IMR-90 (cell line): ENCODE results near the gene LSM14B. TPM values are rescaled to one million over a fixed set of nuclear protein-coding genes. Genes with fewer than 3 reads are reported as not detected.

ENCODE experiments used
- ATAC-seq: fragments of 200-7000 bp; cut with Tn5 transposase; 2 replicates; pipeline ENCODE4 v1.9.1; 2020; ENCODE audit warnings: low read depth, mild to moderate bottlenecking, moderate library complexity
- BruUV-seq: library from RNA; stranded (reverse); fragments of 400-500 nt; replicated peaks from 2 replicates; lab custom pipeline; 2021; lab: Mats Ljungman, UMichigan
- CTCF ChIA-PET: fragments of 300-600 bp; formaldehyde crosslinking; extraction: SDS; loops from one replicate; lab custom pipeline; 2021; ENCODE audit warnings: antibody characterized with exemption; lab: Yijun Ruan, JAX
- POLR2A ChIA-PET: fragments of 300-600 bp; sonication (Branson Sonifier 250); formaldehyde crosslinking; loops from one replicate; lab custom pipeline; 2022; ENCODE audit warnings: antibody characterized with exemption; ENCODE audit not compliant: unreplicated experiment; lab: Charles Lee
- DNase-seq: peaks from one replicate; pipeline ENCODE4 v3.0.0; 2013
- H2AFZ ChIP-seq: replicated peaks from 2 replicates; pipeline ENCODE3; 2013; ENCODE audit warnings: low read length, mild to moderate bottlenecking; ENCODE audit not compliant: poor library complexity
- H2AK5ac ChIP-seq: 2 replicates; pipeline ENCODE4 v1.6.1; 2013; ENCODE audit warnings: low read depth, low read length, inconsistent platforms
- H2AK9ac ChIP-seq: replicated peaks from 2 replicates; pipeline ENCODE3; 2013; ENCODE audit warnings: mild to moderate bottlenecking, low read depth, low read length, moderate library complexity; ENCODE audit not compliant: poor library complexity
- H2BK120ac ChIP-seq: 2 replicates; pipeline ENCODE4 v1.6.1; 2013; ENCODE audit warnings: low read depth, low read length, inconsistent platforms
- H2BK15ac ChIP-seq: 3 replicates; pipeline ENCODE4 v1.6.1; 2013; ENCODE audit warnings: low read depth, low read length, inconsistent platforms
- H2BK20ac ChIP-seq: 2 replicates; pipeline ENCODE4 v1.6.1; 2013; ENCODE audit warnings: low read depth, mild to moderate bottlenecking, inconsistent platforms, low read length, moderate library complexity
- H2BK5ac ChIP-seq: 2 replicates; pipeline ENCODE4 v1.6.1; 2013; ENCODE audit warnings: mild to moderate bottlenecking, low read depth, low read length, inconsistent platforms; ENCODE audit not compliant: poor library complexity, severe bottlenecking
- H3K14ac ChIP-seq: replicated peaks from 2 replicates; pipeline ENCODE4 v1.6.1; 2013; ENCODE audit warnings: low read depth, low read length, inconsistent platforms
- H3K18ac ChIP-seq: 2 replicates; pipeline ENCODE4 v1.6.1; 2013; ENCODE audit warnings: low read depth, low read length, control low read depth
- H3K23ac ChIP-seq: 2 replicates; pipeline ENCODE4 v1.6.1; 2013; ENCODE audit warnings: low read depth, low read length, inconsistent platforms
- H3K27ac ChIP-seq: 2 replicates; pipeline ENCODE4 v1.5.1; 2013; ENCODE audit warnings: mild to moderate bottlenecking, control low read depth, low read length; ENCODE audit not compliant: insufficient read depth
- H3K27me3 ChIP-seq: 2 replicates; pipeline ENCODE4 v1.6.1; 2013; ENCODE audit warnings: low read length; ENCODE audit not compliant: control insufficient read depth, insufficient read depth
- H3K36me3 ChIP-seq: 2 replicates; pipeline ENCODE4 v1.6.1; 2013; ENCODE audit warnings: low read length, mixed read lengths; ENCODE audit not compliant: control insufficient read depth, insufficient read depth
- H3K4ac ChIP-seq: 2 replicates; pipeline ENCODE4 v1.6.1; 2013; ENCODE audit warnings: low read depth, low read length, inconsistent platforms
- H3K4me1 ChIP-seq: 2 replicates; pipeline ENCODE4 v1.6.1; 2013; ENCODE audit warnings: low read length, mixed read lengths; ENCODE audit not compliant: control insufficient read depth, insufficient read depth
- H3K4me2 ChIP-seq: 2 replicates; pipeline ENCODE4 v1.6.1; 2013; ENCODE audit warnings: low read depth, mild to moderate bottlenecking, control low read depth, low read length, moderate library complexity
- H3K4me3 ChIP-seq: 2 replicates; pipeline ENCODE4 v1.5.1; 2013; ENCODE audit warnings: low read depth, mild to moderate bottlenecking, control low read depth, low read length, moderate library complexity; ENCODE audit not compliant: insufficient read depth
- H3K56ac ChIP-seq: 2 replicates; pipeline ENCODE4 v1.6.1; 2013; ENCODE audit warnings: low read length, inconsistent platforms; ENCODE audit not compliant: insufficient read depth; ENCODE audit errors: extremely low read depth
- H3K79me1 ChIP-seq, 2 experiments: 2 replicates each; pipeline ENCODE4 v1.6.1; 2013; ENCODE audit warnings: low read length in 2 of 2, inconsistent platforms in 1 of 2, low read depth in 1 of 2
- H3K9ac ChIP-seq: 2 replicates; pipeline ENCODE4 v1.6.1; 2013; ENCODE audit warnings: low read depth, low read length, control low read depth
- H3K9me1 ChIP-seq: 2 replicates; pipeline ENCODE4 v1.6.1; 2013; ENCODE audit warnings: low read length, inconsistent platforms; ENCODE audit not compliant: insufficient read depth
- H3K9me3 ChIP-seq: 2 replicates; pipeline ENCODE4 v1.6.1; 2013; ENCODE audit warnings: low read length; ENCODE audit not compliant: control insufficient read depth, insufficient read depth
- H4K20me1 ChIP-seq: 2 replicates; pipeline ENCODE4 v1.6.1; 2013; ENCODE audit warnings: low read length, inconsistent platforms; ENCODE audit not compliant: insufficient read depth
- H4K5ac ChIP-seq: 2 replicates; pipeline ENCODE4 v1.6.1; 2013; ENCODE audit warnings: mild to moderate bottlenecking, low read depth, low read length, control low read depth
- H4K8ac ChIP-seq, 2 experiments: 2 replicates each; pipeline ENCODE4 v1.6.1; 2013; ENCODE audit warnings: low read depth in 2 of 2, low read length in 2 of 2, control low read depth in 1 of 2, inconsistent platforms in 1 of 2
- H4K91ac ChIP-seq: 2 replicates; pipeline ENCODE4 v1.6.1; 2013; ENCODE audit warnings: low read depth, low read length, inconsistent platforms; ENCODE audit not compliant: insufficient read depth
- BHLHE40 ChIP-seq: fragments of 150-350 bp; IDR thresholded peaks from 2 replicates; pipeline ENCODE4 v1.6.1; 2016; ENCODE audit warnings: mild to moderate bottlenecking, low read depth, low read length
- CEBPB ChIP-seq: IDR thresholded peaks from 2 replicates; pipeline ENCODE4 v1.6.1; 2012; ENCODE audit warnings: low read depth, low read length, improper control_type of control experiment
- ELK1 ChIP-seq: fragments of 150-350 bp; IDR thresholded peaks from 2 replicates; pipeline ENCODE4 v1.6.1; 2016; ENCODE audit warnings: low read depth, mild to moderate bottlenecking, low read length, moderate library complexity, borderline replicate concordance
- RAD21 ChIP-seq: IDR thresholded peaks from 2 replicates; pipeline ENCODE4 v1.6.1; 2012; ENCODE audit warnings: low read length, improper control_type of control experiment
- RCOR1 ChIP-seq: IDR thresholded peaks from 2 replicates; pipeline ENCODE4 v1.6.1; 2012; ENCODE audit warnings: mild to moderate bottlenecking, low read length, improper control_type of control experiment; ENCODE audit not compliant: insufficient replicate concordance
- WGBS, 2 experiments: methylation state at CpG; one replicate each; pipeline versions ENCODE4 v1.1.5 to v1.1.7; 2013; ENCODE audit warnings: missing lambda C conversion rate in 2 of 2; ENCODE audit not compliant: insufficient read length in 1 of 2; ENCODE audit errors: extremely low coverage in 2 of 2; 5-methylcytosine and 5-hydroxymethylcytosine counted together
- dilution Hi-C: fragments of 300-500 bp; cut with HindIII; formaldehyde crosslinking; loops from one replicate; pipeline ENCODE4 v1.14.3; 2018; ENCODE audit warnings: low sequenced_read_pairs; ENCODE audit not compliant: unreplicated experiment
- in situ Hi-C: fragments of 300-500 bp; cut with MboI; formaldehyde crosslinking; loops from 3 replicates; pipeline ENCODE4 v1.14.3; 2019; ENCODE audit warnings: low sequenced_read_pairs, inconsistent platforms, mixed read lengths
- intact Hi-C: fragments of 100-400 bp; cut with micrococcal nuclease; formaldehyde crosslinking; loops from 2 replicates; pipeline ENCODE4 v1.10.0; 2022
- polyA plus RNA-seq, 3 experiments: library from polyadenylated mRNA; depleted of rRNA; stranded (reverse); fragments of >200 nt; gene quantifications; 2 replicates each; pipeline ENCODE4 v1.2.3, GENCODE V29; 2012; ENCODE audit warnings: low replicate concordance in 1 of 3
- total RNA-seq: library from RNA; depleted of rRNA; stranded (reverse); fragments of >200 nt; gene quantifications from 2 replicates; pipeline ENCODE4 v1.2.3, GENCODE V29; 2012

LSM14B gene
- total and polyA plus RNA-seq, 2 of the 4 experiments (the other 2 are of a cell fraction): 23.7 to 41.1 TPM

- Histone ChIP-seq H2AK9ac (no peak overlapping the region), H3K4ac (no peak overlapping the region), H3K79me1 (peaks cover 9 to 57% of the 10 kb centered on the region in 2 experiments), H3K23ac (no peak overlapping the region), H4K91ac (no peak overlapping the region), H4K20me1 (peaks cover 49% of the 10 kb centered on the region), H2AK5ac (no peak overlapping the region), H2BK5ac (no peak overlapping the region), H3K14ac (no peak overlapping the region), H3K9me1 (peaks cover 16% of the 10 kb centered on the region; the same call in 1 of the 2 replicates), H3K18ac (no peak overlapping the region), H3K4me1 (peaks cover 7% of the 10 kb centered on the region), H2BK15ac (no peak overlapping the region), H3K56ac (no peak overlapping the region), H3K9me3 (no peaks in the 10 kb centered on the region), H4K5ac (no peak overlapping the region), H4K8ac (no peak overlapping the region), H3K9ac (no peak overlapping the region), H2AFZ (no peak overlapping the region), H2BK20ac (no peak overlapping the region), H3K27ac (no peak overlapping the region), H3K4me3 (no peak overlapping the region), H2BK120ac (no peak overlapping the region), H3K36me3 (peaks cover 41% of the 10 kb centered on the region), H3K4me2 (no peak overlapping the region), H3K27me3 (no peaks in the 10 kb centered on the region)
- ChIA-PET CTCF (no interaction called here), POLR2A (no interaction called here)
- 100% methylated on average over 3 of the region's 9 CpGs; no CpG with 5 or more reads in 1 of the 2 experiments for WGBS, 2 experiments
- BruUV-seq: no TSS peak
- dilution Hi-C loops (no loop called here), intact Hi-C loops (no loop called here), in situ Hi-C loops (no loop called here)
- ATAC-seq (no peak), DNase-seq (no peak)
- TF ChIP-seq RAD21 (no peak), CEBPB (no peak), ELK1 (no peak), BHLHE40 (no peak), RCOR1 (no peak)
These were observed 38.0 kb downstream of the LSM14B start for GRCh38 chr20:62160253-62160652.
